Measurements from ENCODE around the gene WRAP73.

Gene WRAP73

DNA sequence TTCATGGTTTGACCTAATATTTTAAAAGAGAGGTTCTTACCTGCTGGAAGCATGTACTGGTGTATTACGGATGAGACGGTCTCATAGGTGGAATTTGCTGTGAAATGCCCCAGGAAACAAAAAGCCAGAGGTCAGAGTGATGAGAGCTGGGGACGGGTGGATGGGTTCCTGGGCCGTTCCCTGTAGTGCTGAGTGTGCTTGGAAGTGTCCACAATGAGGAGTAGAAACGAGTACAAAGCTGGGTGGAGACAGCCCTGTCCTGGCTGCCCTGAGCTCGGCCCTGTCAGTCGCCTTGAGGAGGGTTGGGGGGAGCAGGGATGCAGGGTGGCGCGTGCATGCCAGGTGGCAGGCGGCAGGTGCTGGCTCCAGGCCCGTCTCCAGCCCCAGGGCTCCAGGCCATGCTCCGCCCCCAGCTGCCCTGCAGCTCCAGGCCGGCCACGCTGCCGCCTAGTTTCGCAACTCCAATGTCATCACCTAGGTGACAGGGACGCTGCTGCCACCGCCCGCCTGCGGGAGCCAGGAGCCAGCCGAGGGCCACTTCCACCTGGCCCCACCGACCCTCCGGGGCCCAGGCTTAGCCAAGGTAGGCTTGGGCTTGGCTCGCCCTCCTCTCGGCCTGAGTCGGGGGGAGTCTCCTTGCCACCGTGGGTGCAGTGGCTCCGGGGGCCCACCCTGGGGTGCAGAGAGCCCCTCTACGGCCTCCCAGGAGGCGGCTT, 18.8 kb upstream of the WRAP73 start:
- DNase-seq: no peak

DNA sequence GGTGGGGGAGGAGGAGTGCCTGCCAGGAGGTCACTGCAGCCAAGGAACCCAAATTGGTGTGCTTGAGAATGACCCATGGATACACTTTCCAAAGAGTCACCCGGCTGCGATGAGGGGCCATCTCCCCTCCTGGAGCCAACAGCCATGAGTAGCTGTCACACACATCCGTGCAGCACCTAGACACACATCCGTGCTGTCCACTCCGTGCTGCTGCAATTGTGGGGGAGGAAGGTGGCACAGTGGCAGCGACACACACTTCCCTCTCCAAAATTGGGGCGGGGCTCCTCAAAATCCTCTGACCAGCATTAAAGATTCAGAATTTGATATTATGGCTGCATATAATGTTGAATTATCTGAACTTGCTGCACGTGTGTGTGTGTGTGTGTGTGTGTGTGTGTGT, 18.2 kb upstream of the WRAP73 start:
- DNase-seq: no peak

GRCh38 chr1:3664700-3665375, 14.9 kb upstream of the WRAP73 start:
- DNase-seq: no peak

DNA sequence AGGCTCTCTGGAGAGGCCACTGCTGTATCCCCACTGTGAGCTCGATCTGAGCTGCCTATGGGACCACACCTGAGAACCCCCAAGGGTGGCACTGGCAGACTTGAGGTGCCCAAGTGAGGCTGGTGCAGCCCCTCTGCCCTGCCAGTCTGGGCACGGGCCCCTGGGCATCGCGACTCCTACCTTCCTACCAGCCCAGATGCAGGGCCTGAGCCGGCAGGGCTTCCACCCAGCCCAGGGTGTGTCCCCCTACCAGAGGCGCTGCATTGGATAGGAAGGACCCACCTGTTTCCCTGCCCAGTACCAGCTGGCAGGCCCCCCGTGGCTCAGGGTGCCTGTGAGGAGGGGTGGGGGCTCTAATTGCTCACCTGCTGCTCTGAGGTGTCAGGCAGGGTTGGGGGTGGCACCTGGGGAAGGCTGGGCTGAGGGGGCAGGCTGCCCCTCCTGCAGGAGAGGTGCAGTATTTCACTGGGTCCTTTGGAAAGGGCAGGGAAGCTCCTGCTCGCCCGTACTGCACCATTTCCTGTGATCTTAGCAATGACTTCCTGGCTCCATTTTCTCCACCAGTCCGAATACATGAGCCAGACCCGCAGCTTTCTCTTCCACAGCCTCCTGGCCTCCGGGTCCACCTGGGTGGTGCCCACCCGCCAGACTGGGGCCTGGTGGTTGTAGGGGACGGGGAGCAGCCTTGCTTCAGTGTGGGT, 14.2 kb upstream of the WRAP73 start:
- DNase-seq: no peak

DNA sequence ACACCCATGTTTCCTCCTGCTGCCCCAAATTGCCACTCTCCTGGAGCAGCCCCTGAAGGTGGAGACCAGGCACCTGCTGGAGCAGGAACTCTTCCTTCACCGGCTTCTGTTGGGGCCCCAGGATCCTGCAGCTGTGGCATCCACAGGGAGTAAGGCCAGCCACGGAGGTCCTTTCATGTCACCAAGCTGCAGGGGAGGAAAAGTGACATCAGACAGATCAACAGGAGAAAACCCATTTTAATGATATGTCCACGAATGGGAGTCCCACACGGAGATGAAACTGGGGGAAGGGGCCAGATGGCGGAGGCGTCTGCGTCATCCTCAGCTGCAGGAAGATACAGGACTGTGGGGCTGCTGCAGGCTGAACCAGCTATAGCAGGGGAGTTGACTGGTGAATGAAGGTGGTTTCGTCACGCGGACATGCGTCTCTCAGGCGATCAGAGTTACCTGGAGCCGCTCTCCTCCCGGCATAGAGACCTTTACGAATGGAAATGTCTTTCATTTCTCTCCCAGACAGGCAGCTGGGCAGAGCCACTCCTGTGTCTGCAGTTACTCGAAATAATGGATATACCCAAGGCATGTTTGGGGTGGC, 12.3 kb upstream of the WRAP73 start:
- no peak for DNase-seq

DNA sequence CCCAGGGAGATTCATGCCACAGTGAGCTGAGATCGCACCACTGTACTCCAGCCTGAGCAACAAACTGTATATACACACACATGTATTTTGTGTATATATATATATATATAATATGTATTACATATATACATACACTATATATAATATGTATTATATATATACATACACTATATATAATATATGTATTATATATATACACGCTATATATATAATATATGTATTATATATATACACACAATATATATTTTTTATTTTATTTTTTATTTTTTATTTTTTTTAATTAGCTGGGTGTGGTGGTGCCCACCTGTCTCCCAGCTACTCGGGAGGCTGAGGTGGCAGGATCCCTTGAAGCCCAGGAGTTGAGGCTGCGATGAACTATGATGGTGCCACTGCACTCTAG, 11.7 kb upstream of the WRAP73 start:
- DNase-seq: no peak

DNA sequence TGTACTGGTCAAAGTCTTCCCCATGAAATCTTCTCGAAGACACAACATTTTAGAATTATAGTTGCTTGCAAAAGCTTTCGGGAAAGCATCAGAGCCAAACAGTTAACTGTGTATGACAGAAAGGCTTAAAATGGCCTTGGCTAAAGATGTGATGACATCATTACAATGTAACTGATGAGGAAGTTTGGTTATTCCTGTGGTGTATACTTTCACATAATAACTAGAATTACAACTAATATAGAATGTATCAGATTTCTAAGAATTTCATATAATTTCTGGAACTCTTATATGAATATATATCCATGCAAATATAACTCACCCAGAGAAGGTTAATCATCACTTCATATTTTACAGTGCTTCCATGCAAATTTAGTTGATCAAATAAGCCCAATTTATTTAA, 10.8 kb upstream of the WRAP73 start:
- no peak for DNase-seq

GRCh38 chr1:3659093-3659492, 9.2 kb upstream of the WRAP73 start:
- no peak for DNase-seq

- no peak for DNase-seq
These were observed 8.3 kb upstream of the WRAP73 start for GRCh38 chr1:3658231-3658615.

DNA sequence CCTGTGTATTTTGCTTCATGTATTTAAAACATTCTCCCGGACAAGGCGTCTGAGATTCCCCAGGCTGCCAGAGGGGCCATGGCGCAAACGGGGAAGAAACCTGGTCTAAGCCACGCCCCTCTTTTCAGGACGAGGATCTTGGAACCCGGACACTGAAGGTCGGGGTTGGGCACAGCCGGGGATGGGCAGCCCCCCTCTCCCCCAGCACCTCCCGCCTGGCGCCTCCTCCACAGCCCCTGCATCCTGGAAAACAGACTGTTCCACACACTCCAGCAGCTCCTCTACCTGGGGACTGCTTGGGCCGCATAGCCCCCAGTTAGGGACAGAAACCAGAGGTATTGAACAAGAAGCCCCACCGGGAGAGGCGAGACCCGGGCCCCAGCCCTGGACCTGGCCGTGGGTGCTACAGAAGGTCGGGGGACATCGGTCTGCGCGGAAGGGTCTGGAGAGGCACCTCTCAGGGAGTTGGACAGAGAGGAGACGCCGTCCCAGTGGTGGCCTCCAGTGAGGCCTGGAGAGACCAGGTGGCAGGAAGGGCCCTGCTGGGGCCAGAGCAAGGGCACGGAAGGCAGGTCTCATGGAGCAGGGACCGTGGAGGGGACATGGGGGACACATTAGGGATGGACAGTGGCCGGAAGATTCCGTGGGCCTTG, 7.8 kb upstream of the WRAP73 start:
- DNase-seq: no peak

- no peak for DNase-seq
These were observed 7.2 kb upstream of the WRAP73 start for GRCh38 chr1:3657096-3657475.

DNA sequence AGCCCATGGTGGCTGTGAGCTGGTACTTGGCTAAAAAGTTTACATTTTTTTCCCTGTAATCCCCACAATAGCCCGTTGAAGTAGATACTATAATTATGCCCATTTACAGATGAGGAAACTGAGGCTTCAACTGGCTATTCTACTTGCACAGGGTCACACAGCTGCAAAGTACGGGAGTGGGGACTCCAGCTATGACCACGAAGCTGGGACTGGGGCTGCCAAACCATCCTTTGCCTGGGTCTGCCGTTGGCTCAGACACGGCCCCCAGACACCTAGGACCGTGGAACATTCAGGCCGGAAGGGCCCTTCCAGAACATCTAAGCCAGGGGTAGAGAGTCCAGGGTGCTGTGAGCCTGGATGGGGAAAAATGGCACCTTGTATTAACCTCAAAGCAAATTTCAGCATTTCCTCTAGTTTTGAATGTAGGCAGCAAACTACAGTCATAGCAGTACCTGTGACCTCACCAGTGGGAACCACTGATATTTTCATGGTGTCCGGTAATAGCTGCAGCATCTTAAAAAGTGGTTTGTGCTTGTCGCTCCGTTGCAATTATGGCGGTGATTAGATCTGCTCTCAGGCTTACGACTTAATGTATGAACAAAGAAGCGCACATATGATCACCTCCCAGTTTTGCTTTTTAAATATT, 6.7 kb upstream of the WRAP73 start:
- no peak for DNase-seq

DNA sequence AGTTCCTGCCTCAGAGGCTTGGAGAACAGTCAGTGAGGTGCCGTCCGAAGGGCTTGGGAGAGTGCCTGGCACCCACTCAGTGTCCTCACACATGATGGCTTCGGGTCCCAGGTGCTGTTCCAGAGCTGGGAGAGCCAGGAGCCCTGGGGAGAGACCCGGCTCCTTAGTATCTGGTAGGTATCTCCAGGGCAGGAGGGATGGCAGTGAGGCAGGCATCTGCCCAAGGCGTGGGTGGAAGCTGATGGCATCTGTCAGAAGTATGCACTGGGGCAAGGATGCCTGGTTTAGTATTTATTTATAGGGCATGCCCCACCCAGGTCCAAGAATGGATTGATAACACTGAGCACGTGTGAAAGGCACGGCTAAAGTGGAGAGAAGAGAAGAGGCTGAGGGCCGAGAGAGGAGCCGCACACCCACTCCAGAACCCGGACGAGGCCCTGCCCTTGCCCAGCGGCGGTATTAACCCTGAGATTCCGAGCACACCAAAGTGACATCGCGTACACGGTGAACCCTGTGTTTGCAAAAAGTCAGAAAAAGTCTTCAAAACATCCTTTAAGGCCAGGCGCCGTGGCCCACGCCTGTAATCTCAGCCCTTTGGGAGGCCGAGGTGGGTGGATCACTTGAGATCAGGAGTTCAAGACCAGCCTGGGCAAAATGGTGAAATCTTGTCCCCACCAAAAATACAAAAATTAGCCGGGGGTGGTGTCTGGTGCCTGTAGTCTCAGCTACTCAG, 4.8 kb upstream of the WRAP73 start:
- DNase-seq: no peak

GRCh38 chr1:3653286-3653618, 3.3 kb upstream of the WRAP73 start:
- no peak for DNase-seq

DNA sequence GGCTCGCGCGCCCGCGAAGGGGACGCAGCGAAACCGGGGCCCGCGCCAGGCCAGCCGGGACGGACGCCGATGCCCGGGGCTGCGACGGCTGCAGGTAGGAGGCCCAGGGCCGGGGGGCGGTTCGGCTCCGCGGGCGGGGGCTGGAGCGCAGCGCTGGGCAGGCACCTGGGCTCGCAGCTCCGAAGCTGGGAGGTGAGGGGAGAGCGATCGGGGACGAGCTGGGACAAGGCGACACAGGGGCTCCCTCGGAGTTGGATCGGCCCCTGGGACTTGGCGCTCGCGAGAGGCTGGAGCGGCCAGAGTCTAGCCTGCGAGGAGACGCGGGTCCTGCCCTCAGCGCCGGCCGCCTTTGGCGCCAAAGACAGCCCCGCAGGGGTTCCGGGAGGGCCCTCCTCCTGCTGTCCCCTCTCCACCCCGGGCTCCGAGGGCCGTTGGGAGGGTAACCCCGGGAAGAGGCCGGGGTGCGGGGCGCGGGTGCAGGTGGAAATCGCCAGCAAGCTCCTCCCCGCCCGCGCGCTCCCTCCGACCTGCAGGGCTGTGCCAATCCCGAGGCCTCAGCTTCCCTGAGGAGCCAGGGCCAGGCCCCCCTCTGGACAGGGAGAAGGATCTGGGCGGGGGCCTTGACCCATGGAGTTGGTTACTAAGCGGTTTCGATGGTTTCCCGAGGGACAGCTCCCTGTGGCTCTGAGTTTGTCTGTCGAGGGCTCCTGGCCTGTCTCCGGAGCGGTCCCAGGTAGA, 2.8 kb upstream of the WRAP73 start:
- DNase-seq: no peak

- no peak for DNase-seq
These were observed 2.1 kb upstream of the WRAP73 start, which contains the start of gene TP73 for GRCh38 chr1:3651930-3652547. Gene TP73 (plus strand): TSS chr1:3652516. CDS start chr1:3682366, 29,850 bp downstream.

GRCh38 chr1:3651026-3651929, 1.4 kb upstream of the WRAP73 start:
- DNase-seq: no peak

- no peak for DNase-seq
These were observed 534 bp upstream of the WRAP73 start for GRCh38 chr1:3650248-3651025.

DNA sequence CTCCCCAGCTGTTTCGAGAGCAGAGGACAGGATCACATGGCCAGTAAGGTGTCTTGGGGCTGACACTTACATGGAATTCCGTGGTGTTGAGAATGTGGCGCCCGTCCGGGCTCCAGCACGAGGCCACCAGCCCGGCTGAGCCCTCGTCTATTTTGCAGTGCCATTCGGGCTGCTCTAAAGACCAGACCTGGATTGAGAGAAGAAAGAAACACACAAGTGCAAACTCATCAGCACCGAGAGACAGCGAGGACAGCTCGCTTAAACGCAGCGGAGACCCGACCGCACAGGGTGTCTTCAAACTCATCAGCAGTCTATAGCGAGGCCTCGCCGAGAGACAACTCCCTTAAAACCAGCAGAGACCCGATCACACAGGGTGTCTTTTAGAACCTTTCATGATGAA, 3.3 kb downstream of the WRAP73 start:
- no peak for DNase-seq

Measured in activated effector memory CD4-positive, alpha-beta T cell treated with Interleukin-2 at 50 U/mL for 16 hours (primary cell).